HG02759 (cell line): Measurements from ENCODE around the gene DTNB.

Experiments
- ATAC-seq: cut with Tn5 transposase; IDR thresholded peaks from one replicate; pipeline ENCODE4 v1.9.1; 2021; ENCODE audit warnings: mild to moderate bottlenecking, moderate library complexity; ENCODE audit not compliant: unreplicated experiment

Gene DTNB

DNA sequence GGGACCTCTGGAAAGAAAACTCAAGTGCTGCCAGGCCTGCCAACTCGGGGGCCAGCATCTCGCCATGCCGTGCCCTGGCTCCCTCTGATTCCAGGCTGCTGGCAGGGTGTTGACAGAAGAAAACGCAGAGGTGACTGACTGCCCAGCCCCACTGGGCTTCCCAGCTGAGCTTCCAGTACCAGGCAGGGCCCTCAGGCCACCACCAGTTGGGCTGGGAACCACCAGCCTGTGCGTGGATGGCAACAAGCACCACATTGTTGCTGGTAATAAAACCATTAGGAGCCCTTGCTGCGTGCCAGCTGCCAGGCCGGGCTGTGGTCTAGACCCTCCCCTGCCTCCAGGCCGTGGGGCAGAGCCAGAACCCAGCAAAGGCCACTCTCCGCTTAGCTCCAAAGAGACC, 340.8 kb downstream of the DTNB start:
- ATAC-seq = no peak

DNA sequence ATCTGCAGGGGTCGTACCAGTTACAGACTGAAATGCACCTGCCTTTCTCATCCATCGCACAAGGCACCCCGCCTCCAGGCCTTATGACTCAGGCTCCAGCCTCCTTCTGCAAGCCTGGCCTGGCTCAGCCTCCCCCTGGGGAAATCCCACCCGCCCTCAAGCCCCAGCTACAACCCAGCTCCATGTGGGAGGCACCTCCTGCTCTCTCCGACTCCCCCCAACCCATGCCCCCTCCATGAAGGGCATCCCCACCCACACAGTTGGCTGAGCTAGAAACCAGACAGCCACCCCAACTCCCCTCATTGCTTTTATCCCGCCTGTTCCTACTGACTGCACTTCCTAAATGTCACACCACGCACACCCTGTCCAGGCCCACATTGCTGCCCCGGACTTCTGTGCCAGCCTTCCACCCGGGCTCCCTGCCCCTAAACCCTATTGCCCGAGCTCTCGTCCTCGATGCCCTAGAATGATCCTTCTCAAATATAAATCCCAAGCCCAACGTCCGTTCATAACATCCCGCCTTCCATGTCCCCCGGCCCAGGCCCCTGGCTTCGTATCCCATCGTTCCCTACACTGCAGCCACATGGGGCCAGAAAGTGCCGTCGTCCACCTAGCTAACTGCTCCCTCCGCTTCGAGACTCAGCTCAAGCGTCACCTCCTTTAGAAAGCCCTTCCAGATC, 341.6 kb downstream of the DTNB start:
- no peak for ATAC-seq

DNA sequence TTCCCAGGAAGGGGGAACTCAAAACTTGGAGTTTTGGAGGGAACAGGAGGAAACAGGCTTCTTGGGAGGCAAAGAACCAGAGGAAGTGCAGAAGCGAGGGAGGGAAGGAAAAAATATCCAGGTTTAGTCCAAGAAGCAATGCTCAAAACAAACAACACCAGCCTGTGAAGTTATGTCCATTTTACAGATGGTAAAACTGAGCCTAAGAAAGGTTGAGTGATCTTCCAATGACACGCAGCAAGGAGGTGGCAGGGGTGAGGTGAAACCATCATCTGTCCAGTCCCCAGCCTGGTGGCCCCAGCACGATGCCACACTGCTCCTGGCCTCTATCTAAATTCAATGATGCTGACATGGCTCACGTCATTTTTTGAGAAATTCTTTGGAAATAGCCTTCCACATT, 342.4 kb downstream of the DTNB start:
- ATAC-seq = no peak

DNA sequence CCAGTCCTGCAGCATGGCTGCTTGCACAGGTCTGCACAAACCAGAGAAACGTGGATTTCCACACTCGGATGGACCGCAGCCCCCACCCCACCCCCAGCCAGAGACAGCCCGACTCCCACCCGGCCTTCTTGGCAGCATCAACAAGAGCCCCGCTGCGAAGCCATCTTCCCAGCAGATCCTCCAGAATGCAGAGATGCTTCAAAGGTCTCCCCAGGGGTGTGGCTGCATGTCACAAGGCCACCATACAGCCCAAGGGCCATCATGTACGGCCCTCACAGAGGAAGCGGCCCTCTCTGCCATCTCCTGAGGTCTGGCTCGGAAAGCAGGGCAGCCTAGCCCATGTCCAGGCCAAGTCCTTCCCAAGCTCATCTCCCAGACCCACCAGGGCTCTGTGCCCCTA, 343.1 kb downstream of the DTNB start:
- ATAC-seq = no peak

DNA sequence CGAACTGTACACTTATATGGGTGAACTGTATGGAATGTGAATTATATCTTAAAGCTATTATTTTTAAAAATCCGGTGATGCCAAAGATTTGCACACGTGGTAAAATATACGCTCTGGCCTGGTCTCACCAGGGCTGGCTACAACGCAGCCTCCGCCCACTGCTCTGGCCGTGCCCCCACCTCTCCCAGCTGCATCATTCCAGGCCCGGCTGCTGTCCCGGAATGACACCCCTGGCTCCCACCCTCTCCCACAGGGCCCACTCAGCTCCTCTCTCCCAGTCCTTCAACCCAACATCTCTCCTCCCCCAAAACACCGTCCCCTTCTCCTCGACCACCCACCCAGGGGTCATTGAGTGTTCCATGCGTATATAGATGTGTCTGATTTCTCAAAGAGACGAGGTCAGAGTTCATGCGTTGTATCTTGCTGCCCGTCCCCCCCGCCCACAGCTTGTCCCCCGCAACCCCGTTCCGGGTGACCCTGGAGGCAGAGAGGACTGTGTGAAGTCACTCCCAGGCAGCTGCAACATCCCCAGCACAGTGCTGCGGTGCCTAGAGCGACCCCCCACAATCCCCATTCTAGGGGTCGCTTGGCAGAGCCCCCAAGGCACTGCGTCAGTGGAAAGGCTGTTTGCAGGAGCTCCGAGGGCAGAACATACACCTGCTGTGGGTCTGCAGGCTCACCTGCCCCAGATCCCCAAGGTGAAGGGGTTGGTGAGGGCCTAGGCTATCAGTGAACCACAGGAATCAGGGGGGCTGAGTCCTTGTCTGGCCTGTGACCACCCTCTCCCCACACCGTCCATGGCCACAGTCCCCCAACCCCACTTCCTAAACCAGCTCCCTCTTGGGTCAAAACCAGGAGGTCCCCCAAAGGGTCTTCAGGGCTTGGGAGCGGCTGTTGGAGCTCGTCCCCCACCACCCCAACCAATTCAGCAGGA, 345.0 kb downstream of the DTNB start:
- ATAC-seq = no peak
